Stomach (tissue), 4 donors: ENCODE data around the gene FBXO48.

Experiments
- POLR2AphosphoS5 ChIP-seq, 3 donors: sonication (generic); formaldehyde crosslinking; IDR thresholded peaks; one replicate each; pipeline ENCODE4 v1.6.1; 2016; ENCODE audit warnings: antibody characterized with exemption in 3 of 3
- TF ChIP-seq, protein P1 (sequence below), 7 experiments: fragments of 450-650 bp in 4 of 7; fragments of 200-600 bp in 3 of 7; sonication (generic) in 3 of 7; IDR thresholded peaks; one replicate each; pipeline ENCODE4 v1.5.1; 2016 to 2019; ENCODE audit warnings: antibody characterized with exemption in 7 of 7, control low read depth in 2 of 7, mild to moderate bottlenecking in 1 of 7

- TF ChIP-seq, protein P1, sequence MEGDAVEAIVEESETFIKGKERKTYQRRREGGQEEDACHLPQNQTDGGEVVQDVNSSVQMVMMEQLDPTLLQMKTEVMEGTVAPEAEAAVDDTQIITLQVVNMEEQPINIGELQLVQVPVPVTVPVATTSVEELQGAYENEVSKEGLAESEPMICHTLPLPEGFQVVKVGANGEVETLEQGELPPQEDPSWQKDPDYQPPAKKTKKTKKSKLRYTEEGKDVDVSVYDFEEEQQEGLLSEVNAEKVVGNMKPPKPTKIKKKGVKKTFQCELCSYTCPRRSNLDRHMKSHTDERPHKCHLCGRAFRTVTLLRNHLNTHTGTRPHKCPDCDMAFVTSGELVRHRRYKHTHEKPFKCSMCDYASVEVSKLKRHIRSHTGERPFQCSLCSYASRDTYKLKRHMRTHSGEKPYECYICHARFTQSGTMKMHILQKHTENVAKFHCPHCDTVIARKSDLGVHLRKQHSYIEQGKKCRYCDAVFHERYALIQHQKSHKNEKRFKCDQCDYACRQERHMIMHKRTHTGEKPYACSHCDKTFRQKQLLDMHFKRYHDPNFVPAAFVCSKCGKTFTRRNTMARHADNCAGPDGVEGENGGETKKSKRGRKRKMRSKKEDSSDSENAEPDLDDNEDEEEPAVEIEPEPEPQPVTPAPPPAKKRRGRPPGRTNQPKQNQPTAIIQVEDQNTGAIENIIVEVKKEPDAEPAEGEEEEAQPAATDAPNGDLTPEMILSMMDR (IDR thresholded peaks at IDR 0.05), result no peak
- TF ChIP-seq POLR2AphosphoS5 (IDR thresholded peaks at IDR 0.05), result no peak
Observed at GRCh38 chr2:68516051-68516955, 49.2 kb upstream of the FBXO48 start.
